ENCODE results near the gene EPB41L4B.

EPB41L4B gene

DNA sequence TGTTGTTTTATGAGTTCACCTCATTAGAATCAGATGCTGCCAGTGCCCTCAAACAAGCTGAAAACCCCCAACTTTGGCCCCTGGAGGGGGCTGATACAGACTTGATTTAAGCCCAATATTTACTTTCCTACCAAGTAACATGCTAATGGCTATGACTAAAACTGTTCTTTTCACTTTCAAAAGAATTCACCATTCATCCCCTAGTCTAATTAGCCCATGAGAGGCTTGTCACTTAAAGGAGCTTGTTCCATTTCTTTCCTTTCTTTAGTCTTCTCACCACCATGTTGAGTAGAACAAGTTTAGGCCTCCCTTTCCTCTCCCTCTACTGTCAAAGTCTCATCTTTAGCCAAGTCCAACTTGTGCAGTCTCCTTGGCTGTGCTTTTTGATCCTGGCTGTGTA is 50.4 kb downstream of the EPB41L4B start:
- DNase-seq (ENCODE audit: low read depth in 2 of 2), result no peak

DNA sequence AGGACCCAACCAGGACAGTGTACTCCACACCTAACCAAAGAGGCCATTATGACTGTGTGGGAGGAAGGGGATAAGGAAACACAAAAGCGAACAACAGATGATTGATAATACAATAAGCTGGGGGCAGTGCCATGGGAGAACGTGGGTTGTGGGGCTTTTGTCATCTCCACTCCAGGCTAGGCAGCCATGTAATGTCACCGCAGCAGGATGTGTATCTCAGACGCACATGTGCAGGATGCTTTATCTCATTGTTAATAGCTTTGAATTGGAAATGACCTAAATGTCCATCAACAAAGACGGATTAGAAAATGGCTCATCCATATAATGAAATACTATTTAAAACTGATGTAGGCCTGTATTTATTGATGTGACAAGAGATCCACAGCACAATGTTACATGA is 51.0 kb downstream of the EPB41L4B start:
- DNase-seq (ENCODE audit: low read depth in 2 of 2), result no peak

DNA sequence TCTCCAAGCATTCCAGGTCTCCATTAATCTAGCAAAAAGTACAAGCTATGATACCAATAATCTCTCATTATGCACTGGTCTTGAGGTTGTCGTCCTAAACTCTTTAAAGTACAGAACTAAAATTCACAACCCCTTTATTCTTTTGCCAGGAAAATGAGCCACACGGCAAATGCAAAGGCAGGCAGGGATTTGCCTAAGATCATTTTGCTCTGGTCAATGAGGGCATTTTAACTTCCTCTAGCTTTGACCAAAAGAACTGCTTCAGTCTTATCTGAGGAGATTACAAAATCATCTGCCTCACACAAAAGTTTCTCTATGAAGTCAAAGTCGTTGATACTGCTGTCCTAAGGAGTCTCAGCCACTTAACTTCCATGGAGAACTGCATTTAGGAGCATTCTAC is 51.8 kb downstream of the EPB41L4B start:
- no peak for DNase-seq (ENCODE audit: low read depth in 2 of 2)

DNA sequence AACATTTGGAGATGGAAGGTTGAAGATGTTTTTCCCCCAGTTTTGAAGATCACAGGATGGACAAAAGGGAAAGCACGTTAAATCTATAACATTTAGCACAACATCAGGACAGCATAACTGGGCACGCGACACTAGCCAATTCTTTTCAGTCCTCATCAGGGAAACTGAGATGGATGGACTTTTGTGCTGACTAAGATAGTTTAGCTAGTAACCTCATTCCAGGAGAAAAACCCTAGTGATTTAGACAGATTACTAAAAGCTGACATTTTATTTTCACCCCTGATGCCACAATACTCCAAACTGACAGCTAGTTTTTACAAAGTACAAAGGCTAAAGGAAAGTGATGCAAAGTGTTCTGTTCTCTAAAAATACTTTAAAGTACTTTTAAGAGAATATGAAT is 53.3 kb downstream of the EPB41L4B start:
- no peak for DNase-seq (ENCODE audit: low read depth in 2 of 2)

DNA sequence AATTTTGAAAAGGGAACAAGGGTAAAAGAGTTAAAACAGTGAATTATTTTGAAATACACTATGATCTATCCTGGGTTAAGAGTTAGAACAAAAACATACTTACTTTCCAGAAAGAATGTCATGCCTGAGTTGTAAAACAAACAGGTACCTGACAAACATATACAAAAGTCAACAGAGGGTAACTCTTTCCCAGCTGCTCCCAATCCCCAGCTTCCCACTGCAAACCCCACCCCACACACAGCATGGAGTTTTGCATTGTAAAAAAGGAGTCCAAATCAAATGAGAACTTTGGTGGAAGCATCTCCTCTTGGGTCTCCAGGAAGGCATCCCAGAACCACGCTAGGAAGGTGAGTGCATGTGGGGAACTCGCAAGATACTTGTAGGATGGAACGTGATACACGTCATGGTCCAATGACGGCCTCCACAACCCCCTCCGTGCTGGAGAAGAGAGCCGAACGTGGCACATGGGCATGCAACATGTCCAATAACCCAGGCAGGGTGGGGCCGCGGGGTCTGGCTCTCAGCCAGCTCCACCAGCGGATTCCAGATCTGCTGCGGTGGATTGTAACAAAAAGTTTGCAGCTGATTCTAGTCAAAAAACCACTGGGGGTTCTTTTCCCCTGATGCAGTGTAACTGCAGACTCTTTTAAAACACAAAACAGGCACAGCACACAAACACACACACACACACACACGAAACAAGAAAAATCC is 55.8 kb downstream of the EPB41L4B start:
- DNase-seq (ENCODE audit: low read depth in 2 of 2), result no peak

- DNase-seq (ENCODE audit: low read depth in 2 of 2), result no peak
Observed at GRCh38 chr9:109263358-109263757, 57.5 kb downstream of the EPB41L4B start.

DNA sequence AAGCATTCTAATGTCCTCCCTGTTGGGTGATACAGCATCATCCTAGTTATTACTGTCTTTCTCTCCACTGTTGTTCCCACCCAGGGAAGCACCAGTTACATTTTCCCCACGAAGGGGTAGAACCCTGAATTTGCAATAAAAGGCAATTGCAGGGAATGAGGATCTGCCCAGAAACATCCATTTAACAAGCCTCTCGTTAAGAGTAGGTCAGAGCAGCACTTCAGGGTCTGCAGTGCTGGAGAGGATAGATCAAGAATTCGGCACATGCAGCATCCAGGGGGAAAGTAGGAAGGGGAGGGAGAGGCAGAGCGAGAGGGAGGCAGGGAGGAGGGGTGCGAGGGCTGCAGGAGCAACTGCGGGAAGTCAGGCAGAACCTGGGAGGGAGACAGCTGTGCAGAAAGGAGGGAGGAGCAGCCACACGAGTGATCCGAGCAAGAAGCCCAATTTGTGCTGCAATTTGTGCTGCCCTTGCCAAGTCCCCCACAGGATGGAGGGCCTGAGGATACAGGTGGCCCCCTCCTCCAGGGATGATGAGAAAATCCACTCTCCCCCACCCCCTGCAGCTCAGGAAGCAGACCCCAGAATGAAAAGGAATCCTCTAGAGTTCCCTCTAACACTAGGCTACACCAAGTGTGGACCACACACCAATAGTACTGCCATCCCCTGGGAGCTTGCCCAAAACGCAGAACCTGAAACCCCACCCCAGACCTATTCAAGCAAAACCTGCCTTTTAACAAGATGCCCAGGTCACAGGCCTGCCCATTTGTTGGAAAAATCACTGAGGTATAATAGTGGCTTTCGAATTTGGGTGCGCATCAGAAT is 62.2 kb downstream of the EPB41L4B start:
- no peak for DNase-seq (ENCODE audit: low read depth in 2 of 2)

DNA sequence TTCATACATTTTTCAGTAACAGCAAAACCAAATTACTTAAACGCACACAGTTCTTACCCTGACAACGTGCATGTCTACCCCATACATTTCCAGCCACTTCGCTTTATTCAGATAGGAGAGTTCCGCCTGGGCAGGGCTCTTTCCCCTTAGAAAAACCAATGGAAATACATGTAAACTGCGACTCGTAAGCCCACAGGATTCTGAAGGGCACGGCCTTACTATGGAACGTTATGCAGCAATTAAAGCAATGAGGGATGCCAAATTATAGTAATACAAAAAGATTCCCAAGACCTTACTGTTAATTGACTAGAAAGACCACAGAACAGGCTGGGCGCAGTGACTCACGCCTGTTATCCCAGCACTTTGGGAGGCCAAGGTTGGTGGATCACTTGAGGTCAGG is 64.5 kb downstream of the EPB41L4B start:
- DNase-seq (ENCODE audit: low read depth in 2 of 2), result no peak

DNA sequence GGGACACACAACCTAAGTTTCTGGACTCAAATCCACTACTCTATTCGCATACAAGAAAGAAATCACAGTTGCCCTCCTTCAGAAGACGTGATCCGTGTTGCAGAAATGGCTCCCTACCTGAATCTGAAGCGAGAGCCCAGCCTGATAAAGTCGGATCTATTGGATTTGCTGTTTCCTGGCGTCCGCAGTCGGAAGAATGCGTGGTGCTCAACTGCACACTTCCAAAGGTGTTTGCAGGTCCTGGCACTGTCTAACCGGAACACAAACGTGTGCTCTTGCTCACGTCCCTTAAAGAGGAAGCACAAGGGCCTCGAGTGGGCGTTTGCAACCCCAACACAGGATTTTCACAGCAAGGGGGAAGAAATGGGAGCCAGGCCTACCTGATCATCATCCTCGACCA is 65.5 kb downstream of the EPB41L4B start:
- no peak for DNase-seq (ENCODE audit: low read depth in 2 of 2)

GRCh38 chr9:109254317-109254716 is 66.5 kb downstream of the EPB41L4B start:
- DNase-seq (ENCODE audit: low read depth in 2 of 2), result no peak

- DNase-seq (ENCODE audit: low read depth in 2 of 2), result no peak
Observed at GRCh38 chr9:109253637-109254284, 67.1 kb downstream of the EPB41L4B start.

DNA sequence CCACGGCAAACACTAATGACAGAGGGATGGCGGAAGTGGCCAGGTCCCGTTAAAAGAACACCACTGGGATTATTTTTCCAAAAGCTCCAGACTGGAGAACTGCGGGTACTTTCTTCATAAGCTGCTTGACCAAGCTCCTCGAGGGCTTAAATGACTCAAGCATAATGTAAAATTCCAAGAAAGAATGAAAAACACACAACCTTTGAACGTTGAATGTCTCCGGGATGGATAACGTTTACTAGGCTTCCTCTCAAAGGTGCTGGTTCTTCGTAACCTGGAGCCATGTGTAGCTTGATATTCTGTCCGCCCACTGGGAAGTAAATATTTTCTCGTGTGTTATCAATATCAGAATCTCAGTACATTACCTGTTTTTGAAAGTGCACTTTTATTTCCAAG is 67.6 kb downstream of the EPB41L4B start:
- no peak for DNase-seq (ENCODE audit: low read depth in 2 of 2)

DNA sequence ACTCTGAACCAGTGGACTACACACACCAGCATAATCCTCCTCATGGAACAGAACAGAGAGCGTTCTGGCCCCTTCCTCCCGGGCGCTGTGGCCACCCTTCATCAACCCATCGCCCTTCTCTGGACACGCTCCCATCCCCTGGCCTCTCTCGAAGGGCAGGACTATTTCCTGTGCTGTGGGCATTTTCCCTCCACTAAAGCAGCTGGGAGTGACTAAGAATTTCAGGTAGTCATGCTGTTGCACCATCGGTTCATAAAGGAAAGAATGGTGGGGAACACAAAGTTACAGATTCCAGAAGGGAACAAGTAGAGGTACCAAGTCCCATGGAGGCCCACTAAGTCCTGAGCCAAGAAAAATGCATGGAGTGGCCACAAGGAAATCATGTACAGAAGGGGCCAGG is 68.6 kb downstream of the EPB41L4B start:
- DNase-seq (ENCODE audit: low read depth in 2 of 2), result no peak

DNA sequence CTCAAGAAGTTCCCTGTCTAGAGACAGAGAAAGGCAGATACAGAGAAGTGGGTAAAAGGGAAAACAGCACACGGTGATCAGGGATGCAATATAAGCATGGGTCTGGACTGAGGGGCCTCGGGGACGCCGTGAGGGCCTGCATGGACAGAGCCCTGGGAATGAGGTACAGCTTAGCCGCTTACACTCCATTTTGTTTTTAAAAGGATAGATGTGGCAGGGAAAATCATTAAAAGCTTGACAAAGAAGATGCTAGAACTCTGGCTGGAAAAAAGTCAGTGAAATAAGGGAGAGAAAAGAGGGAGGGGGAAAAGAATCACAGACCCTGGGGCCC is 69.1 kb downstream of the EPB41L4B start:
- DNase-seq (ENCODE audit: low read depth in 2 of 2), result no peak

DNA sequence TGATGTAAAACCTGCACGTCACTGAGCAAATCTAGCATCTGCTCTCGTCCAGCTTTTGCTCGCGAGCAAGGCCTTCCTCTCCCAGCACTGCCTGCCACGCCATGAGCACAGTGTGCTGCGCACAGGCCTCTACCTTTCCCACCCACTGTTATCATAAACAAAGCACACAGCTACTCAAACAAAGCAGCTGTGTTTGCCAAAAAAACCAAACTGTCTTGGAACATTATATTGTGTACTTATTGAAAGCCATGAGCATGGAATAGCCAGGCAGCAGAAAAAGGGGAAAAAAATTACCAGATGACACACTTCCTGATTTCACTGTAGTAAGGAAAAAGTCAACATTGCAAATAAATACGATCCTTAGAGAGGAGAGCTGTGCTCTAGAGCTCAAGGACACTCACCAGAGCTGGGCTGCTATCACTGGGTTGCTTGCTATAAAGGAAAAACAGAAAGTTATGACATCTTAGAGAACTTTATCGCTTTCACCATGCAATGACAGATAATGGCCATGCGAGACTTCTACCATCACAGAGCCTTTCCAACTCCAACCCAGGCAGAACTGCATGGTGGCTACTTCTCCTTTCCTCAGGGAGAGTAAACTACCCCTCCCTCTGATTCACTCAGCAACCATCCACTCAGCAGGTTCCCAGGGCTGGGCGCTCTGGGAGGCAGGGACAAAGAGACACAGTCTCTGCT is 69.6 kb downstream of the EPB41L4B start:
- DNase-seq (ENCODE audit: low read depth in 2 of 2), result no peak

- DNase-seq (ENCODE audit: low read depth in 2 of 2), result no peak
Observed at GRCh38 chr9:109250771-109251079, 70.1 kb downstream of the EPB41L4B start.

DNA sequence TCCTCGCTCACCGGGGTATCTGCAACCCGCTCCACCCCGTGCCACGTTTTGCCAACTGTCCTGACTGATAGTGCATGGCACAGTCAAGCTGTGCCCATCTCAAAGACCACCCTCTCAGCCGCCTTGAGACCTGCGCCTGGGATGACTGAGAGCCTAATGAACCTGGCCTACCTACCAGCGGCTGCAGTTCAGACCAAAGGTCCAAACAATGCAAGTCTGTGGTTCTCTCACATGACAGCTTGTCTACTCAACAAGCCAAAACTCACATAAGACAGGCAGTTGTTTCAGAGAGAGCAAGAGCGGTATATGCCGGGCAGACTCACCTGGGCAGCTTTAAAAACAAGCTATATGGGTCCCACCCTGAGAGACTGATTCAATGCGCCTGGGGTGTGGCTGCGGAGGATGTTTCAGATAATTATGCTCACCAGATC is 70.5 kb downstream of the EPB41L4B start:
- no peak for DNase-seq (ENCODE audit: low read depth in 2 of 2)

GRCh38 chr9:109249615-109250014 is 71.2 kb downstream of the EPB41L4B start:
- DNase-seq (ENCODE audit: low read depth in 2 of 2), result no peak

- DNase-seq (ENCODE audit: low read depth in 2 of 2), result no peak
Observed at GRCh38 chr9:109248133-109248581, 72.7 kb downstream of the EPB41L4B start.

GRCh38 chr9:109247228-109247627 is 73.6 kb downstream of the EPB41L4B start:
- DNase-seq (ENCODE audit: low read depth in 2 of 2), result no peak

DNA sequence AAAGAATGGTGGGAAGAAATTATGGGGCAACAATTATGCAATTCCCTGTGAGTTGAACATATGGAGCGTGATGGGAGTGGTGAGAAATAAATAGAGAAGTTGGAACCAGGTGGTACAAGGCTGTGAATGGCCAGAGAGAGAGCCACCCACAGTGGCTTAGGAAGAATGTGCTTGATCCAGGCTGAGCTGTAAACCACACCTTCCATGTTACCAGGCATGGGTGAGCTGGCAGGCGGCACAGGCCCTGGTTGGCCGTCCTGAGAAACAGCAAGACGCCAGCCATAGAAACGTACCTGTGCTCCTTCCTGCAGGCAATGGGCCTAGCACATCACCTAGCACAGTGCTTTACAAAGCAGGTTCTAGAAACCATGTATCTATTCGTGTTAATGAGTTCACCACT is 74.3 kb downstream of the EPB41L4B start:
- DNase-seq (ENCODE audit: low read depth in 2 of 2), result no peak

DNA sequence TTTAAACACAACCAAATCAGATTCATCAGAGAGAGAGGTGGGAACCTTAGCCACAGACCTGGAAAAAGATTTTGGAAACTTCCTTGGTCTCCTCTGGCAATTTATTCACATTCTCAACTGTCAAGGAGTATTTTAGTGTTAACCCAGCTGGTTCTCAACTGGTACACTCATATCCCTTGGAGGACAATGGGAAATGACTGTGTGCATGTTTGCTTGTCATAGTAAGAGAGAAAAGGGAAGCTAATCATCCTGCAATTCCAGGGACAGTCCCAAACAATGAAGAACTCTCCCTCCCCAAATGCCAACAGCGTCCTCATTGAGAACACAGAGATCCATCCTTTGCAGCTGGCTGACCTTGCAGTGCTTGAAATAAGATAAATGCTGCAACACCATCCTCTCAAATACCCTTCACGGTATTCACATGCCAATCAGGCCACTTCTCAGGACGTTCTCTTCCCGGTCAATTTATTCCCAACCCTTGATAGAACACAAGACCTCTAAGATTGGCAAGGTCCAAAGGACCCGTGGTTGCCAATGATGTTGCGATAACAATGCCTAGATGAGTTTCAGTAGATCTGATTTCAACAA is 75.5 kb downstream of the EPB41L4B start:
- DNase-seq (ENCODE audit: low read depth in 2 of 2), result no peak

Data from stimulated activated CD8-positive, alpha-beta memory T cell treated with anti-CD3 and anti-CD28 coated beads, Interleukin-15, amount 100 ng/mL, for 4 hours (primary cell).